ENCODE results near the gene CARM1.

DNA sequence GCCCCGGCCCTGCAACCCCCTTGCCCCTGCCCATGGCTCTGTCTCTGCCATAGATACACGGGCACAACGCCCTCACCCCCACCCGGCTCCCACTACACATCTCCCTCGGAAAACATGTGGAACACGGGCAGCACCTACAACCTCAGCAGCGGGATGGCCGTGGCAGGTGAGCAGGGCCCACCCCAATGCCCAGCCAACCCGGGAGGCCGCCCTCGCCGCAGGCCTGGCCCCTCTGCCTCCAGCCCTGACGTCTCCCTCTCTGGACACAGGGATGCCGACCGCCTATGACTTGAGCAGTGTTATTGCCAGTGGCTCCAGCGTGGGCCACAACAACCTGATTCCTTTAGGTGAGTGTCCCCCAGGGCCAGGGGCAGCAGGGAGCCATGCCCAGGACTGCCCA is 49.4 kb downstream of the CARM1 start:
- TF ChIP-seq NPAS2 (CRISPR knock-in tag; IDR thresholded peaks at IDR 0.05; ENCODE audit: borderline replicate concordance) (no peak), POLR2A (IDR thresholded peaks at IDR 0.05; ENCODE audit: low read length) (no peak), ESRRA (IDR thresholded peaks at IDR 0.05; ENCODE audit: borderline replicate concordance, low read length) (no peak), CBX8 (IDR thresholded peaks at IDR 0.05) (no peak)
- TF ChIP-seq, protein P1, sequence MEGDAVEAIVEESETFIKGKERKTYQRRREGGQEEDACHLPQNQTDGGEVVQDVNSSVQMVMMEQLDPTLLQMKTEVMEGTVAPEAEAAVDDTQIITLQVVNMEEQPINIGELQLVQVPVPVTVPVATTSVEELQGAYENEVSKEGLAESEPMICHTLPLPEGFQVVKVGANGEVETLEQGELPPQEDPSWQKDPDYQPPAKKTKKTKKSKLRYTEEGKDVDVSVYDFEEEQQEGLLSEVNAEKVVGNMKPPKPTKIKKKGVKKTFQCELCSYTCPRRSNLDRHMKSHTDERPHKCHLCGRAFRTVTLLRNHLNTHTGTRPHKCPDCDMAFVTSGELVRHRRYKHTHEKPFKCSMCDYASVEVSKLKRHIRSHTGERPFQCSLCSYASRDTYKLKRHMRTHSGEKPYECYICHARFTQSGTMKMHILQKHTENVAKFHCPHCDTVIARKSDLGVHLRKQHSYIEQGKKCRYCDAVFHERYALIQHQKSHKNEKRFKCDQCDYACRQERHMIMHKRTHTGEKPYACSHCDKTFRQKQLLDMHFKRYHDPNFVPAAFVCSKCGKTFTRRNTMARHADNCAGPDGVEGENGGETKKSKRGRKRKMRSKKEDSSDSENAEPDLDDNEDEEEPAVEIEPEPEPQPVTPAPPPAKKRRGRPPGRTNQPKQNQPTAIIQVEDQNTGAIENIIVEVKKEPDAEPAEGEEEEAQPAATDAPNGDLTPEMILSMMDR (IDR thresholded peaks at IDR 0.05) = no peak

Data from A549 (cell line).